ELR (cell line): ENCODE results near the gene TCN2.
"Not testable (repeated sequence)": the region's sequence is repeated elsewhere in the genome, so short reads cannot be mapped to it uniquely, and the experiment has no call there.

Source experiments
- DNase-seq: peaks from one replicate; pipeline ENCODE4 v3.0.0-alpha.2; 2015; ENCODE audit warnings: low read depth

TCN2 gene

GRCh38 chr22:30647536-30647935 is 40.6 kb downstream of the TCN2 start:
- no peak for DNase-seq

- DNase-seq = no peak
These were observed 41.9 kb downstream of the TCN2 start for GRCh38 chr22:30648825-30649224.

GRCh38 chr22:30649430-30650007 is 42.5 kb downstream of the TCN2 start:
- peak; percentile 95 for DNase-seq

- DNase-seq = no peak
These were observed 43.6 kb downstream of the TCN2 start for GRCh38 chr22:30650508-30651116.

- no peak for DNase-seq
These were observed 45.9 kb downstream of the TCN2 start for GRCh38 chr22:30652852-30653251.

- DNase-seq = no peak
These were observed 47.4 kb downstream of the TCN2 start for GRCh38 chr22:30654361-30654760.

- DNase-seq = no peak
These were observed 48.6 kb downstream of the TCN2 start for GRCh38 chr22:30655532-30655931.

- no peak for DNase-seq
These were observed 55.1 kb downstream of the TCN2 start for GRCh38 chr22:30662040-30662439.

GRCh38 chr22:30664798-30665197 is 57.8 kb downstream of the TCN2 start:
- DNase-seq = no peak

- no peak for DNase-seq
These were observed 58.3 kb downstream of the TCN2 start for GRCh38 chr22:30665266-30665665.

- DNase-seq = no peak
These were observed 58.8 kb downstream of the TCN2 start for GRCh38 chr22:30665786-30666185.

- no peak for DNase-seq
These were observed 60.1 kb downstream of the TCN2 start for GRCh38 chr22:30667107-30667493.

GRCh38 chr22:30667494-30668385 is 60.8 kb downstream of the TCN2 start, which contains the start of gene DUSP18:
DUSP18 (minus strand) TSS chr22:30667875; CDS start chr22:30664003, 3,872 bp downstream.
- peak; percentile 94 for DNase-seq

GRCh38 chr22:30668386-30668710 is 61.4 kb downstream of the TCN2 start:
- DNase-seq = no peak

- no peak for DNase-seq
These were observed 64.1 kb downstream of the TCN2 start for GRCh38 chr22:30671071-30671470.

- DNase-seq = no peak
These were observed 66.2 kb downstream of the TCN2 start for GRCh38 chr22:30673136-30673535.

- no peak for DNase-seq
These were observed 67.5 kb downstream of the TCN2 start for GRCh38 chr22:30674482-30674881.

GRCh38 chr22:30675436-30675835 is 68.5 kb downstream of the TCN2 start:
- no peak for DNase-seq

- DNase-seq = not testable (repeated sequence)
These were observed 69.6 kb downstream of the TCN2 start for GRCh38 chr22:30676565-30676964.
